Right atrium auricular region (tissue), 2 donors: ENCODE data around the gene FAM78A. TPM values are rescaled to one million over a fixed set of nuclear protein-coding genes. Genes with fewer than 3 reads are reported as not detected.
"Not testable (repeated sequence)": the region's sequence is repeated elsewhere in the genome, so short reads cannot be mapped to it uniquely, and the experiment has no call there.

Experiments
- DNase-seq: peaks from one replicate; pipeline ENCODE4 v3.0.0-alpha.2; 2019; ENCODE audit warnings: low spot score
- H3K27ac ChIP-seq, 2 donors: fragments of 200-600 bp; sonication (generic); 1 replicate in 1 of 2; 2 replicates in 1 of 2; pipeline ENCODE4 v1.5.1; 2016 to 2019
- H3K27me3 ChIP-seq, 2 donors: fragments of 200-600 bp; sonication (generic); one replicate each; pipeline versions ENCODE4 v1.5.1 to v1.6.0; 2017 to 2019
- H3K36me3 ChIP-seq: fragments of 200-600 bp; sonication (generic); one replicate; pipeline ENCODE4 v1.5.1; 2016
- H3K4me1 ChIP-seq, 2 donors: fragments of 200-600 bp; sonication (generic); one replicate each; pipeline versions ENCODE4 v1.5.1 to v1.6.0; 2017 to 2019
- H3K4me3 ChIP-seq, 2 donors: fragments of 200-600 bp; sonication (generic); 1 replicate in 1 of 2; 2 replicates in 1 of 2; pipeline ENCODE4 v1.5.1; 2017 to 2019; ENCODE audit warnings: mild to moderate bottlenecking in 1 of 2, moderate library complexity in 1 of 2
- H3K9me3 ChIP-seq, 2 donors: fragments of 200-600 bp; sonication (generic); one replicate each; pipeline ENCODE4 v1.5.1; 2019
- CTCF ChIP-seq, 2 donors: fragments of 200-600 bp; sonication (generic); IDR thresholded peaks; one replicate each; pipeline ENCODE4 v1.5.1; 2019; ENCODE audit warnings: antibody characterized with exemption in 2 of 2
- total RNA-seq, 2 donors: library from RNA; depleted of rRNA; stranded (reverse); fragments of >200 nt; gene quantifications; one replicate each; pipeline ENCODE4 v1.1.0, GENCODE V29; 2016

Gene FAM78A
- total RNA-seq, 2 donors from 2014 or later: 31.8 to 55.3 TPM

- H3K27ac ChIP-seq: peak overlapping the region; percentile 98
- no peak overlapping the region for H3K4me3 ChIP-seq
- no peaks in the 10 kb centered on the region for H3K9me3 ChIP-seq
- H3K36me3 ChIP-seq: no peaks in the 10 kb centered on the region
- TF ChIP-seq CTCF (IDR thresholded peaks at IDR 0.05): no peak
- DNase-seq: no peak
- peaks cover 0 to 82% of the 10 kb centered on the region in 2 donors for H3K4me1 ChIP-seq
- no peaks in the 10 kb centered on the region for H3K27me3 ChIP-seq
These were observed 9.8 kb downstream of the FAM78A start for GRCh38 chr9:131266266-131267229.

GRCh38 chr9:131264231-131264630 is 12.1 kb downstream of the FAM78A start:
- Histone ChIP-seq H3K27me3 (no peaks in the 10 kb centered on the region), H3K4me1 (peaks cover 5 to 75% of the 10 kb centered on the region in 2 donors), H3K36me3 (peaks cover 18% of the 10 kb centered on the region), H3K27ac (peak overlapping the region; percentile 98), H3K9me3 (no peaks in the 10 kb centered on the region), H3K4me3 (no peak overlapping the region)
- DNase-seq: no peak
- no peak for TF ChIP-seq CTCF (IDR thresholded peaks at IDR 0.05)

- H3K27ac ChIP-seq: peak overlapping the region; percentile 98
These were observed 12.6 kb downstream of the FAM78A start for GRCh38 chr9:131263701-131264100.

DNA sequence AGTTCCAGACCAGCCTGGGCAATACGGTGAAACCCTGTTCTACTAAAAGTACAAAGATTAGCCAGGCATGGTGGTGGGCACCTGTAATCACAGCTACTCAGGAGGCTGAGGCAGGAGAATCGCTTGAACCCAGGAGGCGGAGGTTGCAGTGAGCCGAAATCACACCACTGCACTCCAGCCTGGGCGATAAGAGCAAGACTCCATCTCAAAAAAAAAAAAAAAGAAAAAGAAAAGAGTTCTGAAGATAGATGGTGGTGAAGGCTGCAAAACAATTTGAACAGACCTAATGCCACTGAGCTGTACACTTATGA is 13.3 kb downstream of the FAM78A start:
- H3K4me3 ChIP-seq, DNase-seq, H3K27me3 ChIP-seq, H3K9me3 ChIP-seq: not testable (repeated sequence)
- H3K27ac ChIP-seq: peak overlapping the region; percentile 98
- H3K4me1 ChIP-seq: peaks cover 5 to 76% of the 10 kb centered on the region in 2 donors
- peaks cover 21% of the 10 kb centered on the region for H3K36me3 ChIP-seq

More at GRCh38 chr9:131263701-131264100, 12.6 kb downstream of the FAM78A start:
- DNase-seq: no peak
- H3K27me3 ChIP-seq: no peaks in the 10 kb centered on the region
- H3K4me1 ChIP-seq: peaks cover 5 to 76% of the 10 kb centered on the region in 2 donors
- H3K9me3 ChIP-seq: no peaks in the 10 kb centered on the region
- no peak for TF ChIP-seq CTCF (IDR thresholded peaks at IDR 0.05)
- peaks cover 21% of the 10 kb centered on the region for H3K36me3 ChIP-seq
- H3K4me3 ChIP-seq: no peak overlapping the region

DNA sequence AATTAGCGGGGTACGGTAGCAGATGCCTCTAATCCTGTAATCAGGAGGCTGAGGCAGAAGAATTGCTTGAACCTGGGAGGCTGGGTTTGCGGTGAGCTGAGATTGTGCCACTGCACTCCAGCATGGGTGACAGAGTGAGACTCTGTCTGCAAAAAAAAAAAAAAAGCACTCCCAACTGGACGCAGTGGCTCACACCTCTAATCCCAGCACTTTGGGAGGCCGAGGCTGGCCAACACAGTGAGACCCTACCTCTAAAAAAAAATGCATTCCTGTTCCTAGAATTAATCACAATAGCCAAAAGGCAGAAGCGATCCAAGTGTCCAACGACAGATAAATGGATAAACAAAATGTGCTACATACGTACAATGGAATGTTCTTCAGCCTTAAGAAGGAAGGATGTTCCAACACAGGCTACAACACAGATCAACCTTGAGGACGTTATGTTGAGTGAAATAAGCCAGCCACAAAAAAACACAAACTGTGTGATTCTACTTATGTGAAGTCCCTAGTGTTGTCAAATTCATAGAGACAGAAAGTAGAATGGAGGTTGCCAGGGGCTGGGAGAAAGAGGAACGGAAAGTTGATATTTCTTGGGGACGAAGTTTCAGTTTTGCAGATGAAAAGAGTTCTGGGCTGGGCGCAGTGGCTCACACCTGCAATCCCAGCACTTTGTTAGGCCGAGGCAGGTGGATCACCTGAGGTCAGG is 13.8 kb downstream of the FAM78A start:
- Histone ChIP-seq H3K9me3 (no peaks in the 10 kb centered on the region), H3K27me3 (no peaks in the 10 kb centered on the region), H3K27ac (peak overlapping the region; percentile 98), H3K36me3 (peaks cover 21% of the 10 kb centered on the region), H3K4me3 (no peak overlapping the region), H3K4me1 (peaks cover 5 to 75% of the 10 kb centered on the region in 2 donors)
- TF ChIP-seq CTCF (IDR thresholded peaks at IDR 0.05): no peak
- DNase-seq: no peak
